ENCODE data around the gene STAMBPL1. TPM values are rescaled to one million over a fixed set of nuclear protein-coding genes. Genes with fewer than 3 reads are reported as not detected.

STAMBPL1 gene
- total RNA-seq, 1 donor from 2014 or later = 3.3 TPM

GRCh38 chr10:88941026-88941425 lies 61.0 kb downstream of the STAMBPL1 start:
- peaks cover 19% of the 10 kb centered on the region for H3K36me3 Mint-ChIP-seq (ENCODE audit: low read depth, unreplicated experiment)
- no peaks in the 10 kb centered on the region for H3K4me1 Mint-ChIP-seq (ENCODE audit: unreplicated experiment)
- peak overlapping the region; percentile 37 for H3K4me3 Mint-ChIP-seq (ENCODE audit: unreplicated experiment)
- DNase-seq (ENCODE audit: low spot score) = no peak
- no peaks in the 10 kb centered on the region for H3K27me3 Mint-ChIP-seq (ENCODE audit: unreplicated experiment)
- TF ChIP-seq CTCF (IDR thresholded peaks at IDR 0.05; ENCODE audit: unreplicated experiment) = no peak
- H3K9me3 Mint-ChIP-seq (ENCODE audit: unreplicated experiment) = no peaks in the 10 kb centered on the region
- H3K27ac Mint-ChIP-seq (ENCODE audit: unreplicated experiment) = no peak overlapping the region

DNA sequence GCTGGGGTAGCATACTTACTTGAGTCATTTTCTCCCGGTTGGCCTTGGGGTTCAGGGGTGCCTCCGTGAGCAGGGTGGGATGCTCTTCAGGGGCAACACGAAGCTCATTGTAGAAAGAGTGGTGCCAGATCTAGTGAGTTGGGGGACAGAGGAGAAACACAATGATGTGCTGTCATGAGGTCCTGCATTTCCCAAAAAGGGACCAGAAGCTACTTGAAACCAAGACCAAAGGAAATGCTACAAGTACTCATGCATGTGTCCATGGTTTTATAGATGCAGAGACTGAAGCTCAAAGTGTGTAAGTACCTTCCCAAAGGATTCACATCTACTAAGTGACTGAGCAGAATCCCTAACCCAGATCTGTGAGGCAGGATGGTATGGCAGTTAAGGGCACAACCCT lies 63.7 kb downstream of the STAMBPL1 start:
- Mint-ChIP-seq H3K4me1 (ENCODE audit: unreplicated experiment) (no peaks in the 10 kb centered on the region), H3K4me3 (ENCODE audit: unreplicated experiment) (no peak overlapping the region), H3K27me3 (ENCODE audit: unreplicated experiment) (no peaks in the 10 kb centered on the region), H3K27ac (ENCODE audit: unreplicated experiment) (no peak overlapping the region), H3K36me3 (ENCODE audit: low read depth, unreplicated experiment) (peaks cover 16% of the 10 kb centered on the region), H3K9me3 (ENCODE audit: unreplicated experiment) (no peaks in the 10 kb centered on the region)
- TF ChIP-seq CTCF (IDR thresholded peaks at IDR 0.05; ENCODE audit: unreplicated experiment) = no peak
- no peak for DNase-seq (ENCODE audit: low spot score)

GRCh38 chr10:88944813-88945212 lies 64.8 kb downstream of the STAMBPL1 start:
- no peak for DNase-seq (ENCODE audit: low spot score)
- no peaks in the 10 kb centered on the region for H3K4me1 Mint-ChIP-seq (ENCODE audit: unreplicated experiment)
- no peaks in the 10 kb centered on the region for H3K9me3 Mint-ChIP-seq (ENCODE audit: unreplicated experiment)
- H3K27ac Mint-ChIP-seq (ENCODE audit: unreplicated experiment) = no peak overlapping the region
- H3K36me3 Mint-ChIP-seq (ENCODE audit: low read depth, unreplicated experiment) = peaks cover 16% of the 10 kb centered on the region
- H3K27me3 Mint-ChIP-seq (ENCODE audit: unreplicated experiment) = no peaks in the 10 kb centered on the region
- TF ChIP-seq CTCF (IDR thresholded peaks at IDR 0.05; ENCODE audit: unreplicated experiment) = no peak
- no peak overlapping the region for H3K4me3 Mint-ChIP-seq (ENCODE audit: unreplicated experiment)

- Mint-ChIP-seq H3K4me1 (ENCODE audit: unreplicated experiment) (no peaks in the 10 kb centered on the region), H3K36me3 (ENCODE audit: low read depth, unreplicated experiment) (peaks cover 8% of the 10 kb centered on the region), H3K27ac (ENCODE audit: unreplicated experiment) (no peak overlapping the region), H3K4me3 (ENCODE audit: unreplicated experiment) (no peak overlapping the region), H3K27me3 (ENCODE audit: unreplicated experiment) (no peaks in the 10 kb centered on the region), H3K9me3 (ENCODE audit: unreplicated experiment) (no peaks in the 10 kb centered on the region)
- no peak for TF ChIP-seq CTCF (IDR thresholded peaks at IDR 0.05; ENCODE audit: unreplicated experiment)
- no peak for DNase-seq (ENCODE audit: low spot score)
These were observed 66.2 kb downstream of the STAMBPL1 start for GRCh38 chr10:88946200-88946599.

GRCh38 chr10:88946965-88947590 lies 67.0 kb downstream of the STAMBPL1 start:
- H3K27me3 Mint-ChIP-seq (ENCODE audit: unreplicated experiment) = no peaks in the 10 kb centered on the region
- H3K4me1 Mint-ChIP-seq (ENCODE audit: unreplicated experiment) = no peaks in the 10 kb centered on the region
- DNase-seq (ENCODE audit: low spot score) = no peak
- H3K27ac Mint-ChIP-seq (ENCODE audit: unreplicated experiment) = no peak overlapping the region
- H3K36me3 Mint-ChIP-seq (ENCODE audit: low read depth, unreplicated experiment) = no peaks in the 10 kb centered on the region
- no peaks in the 10 kb centered on the region for H3K9me3 Mint-ChIP-seq (ENCODE audit: unreplicated experiment)
- no peak for TF ChIP-seq CTCF (IDR thresholded peaks at IDR 0.05; ENCODE audit: unreplicated experiment)
- H3K4me3 Mint-ChIP-seq (ENCODE audit: unreplicated experiment) = no peak overlapping the region
